Prostate gland (tissue), 2 donors: Measurements from ENCODE around the gene ATP1A3. TPM values are rescaled to one million over a fixed set of nuclear protein-coding genes. Genes with fewer than 3 reads are reported as not detected.

ENCODE experiments used
- DNase-seq: peaks from one replicate; pipeline ENCODE4 v3.0.0-alpha.2; 2019; ENCODE audit warnings: low spot score
- H3K27ac ChIP-seq, 2 donors: fragments of 200-600 bp; sonication (generic); 2 replicates each; pipeline ENCODE4 v1.5.1; 2017 to 2019
- H3K27me3 ChIP-seq: fragments of 200-600 bp; sonication (generic); replicated peaks from 2 replicates; pipeline ENCODE4 v1.5.1; 2019; ENCODE audit not compliant: insufficient read depth
- H3K36me3 ChIP-seq, 2 donors: fragments of 200-600 bp; sonication (generic); 1 replicate in 1 of 2; 2 replicates in 1 of 2; pipeline versions ENCODE4 v1.5.1 to v1.8.1; 2017 to 2019
- H3K4me1 ChIP-seq: fragments of 200-600 bp; sonication (generic); replicated peaks from 2 replicates; pipeline ENCODE4 v1.5.1; 2019
- H3K4me3 ChIP-seq, 2 donors: fragments of 200-600 bp; sonication (generic); 2 replicates each; pipeline ENCODE4 v1.5.1; 2017 to 2019
- H3K9me3 ChIP-seq: fragments of 200-600 bp; sonication (generic); 2 replicates; pipeline ENCODE4 v1.5.1; 2017
- CTCF ChIP-seq, 4 experiments: fragments of 200-600 bp in 2 of 4; fragments of 450-650 bp in 2 of 4; sonication (generic) in 2 of 4; IDR thresholded peaks; 1 replicate in 3 of 4; 2 replicates in 1 of 4; pipeline ENCODE4 v1.5.1; 2016 to 2019; ENCODE audit warnings: antibody characterized with exemption in 4 of 4, mild to moderate bottlenecking in 2 of 4, moderate library complexity in 2 of 4
- POLR2A ChIP-seq: fragments of 450-650 bp; IDR thresholded peaks from one replicate; pipeline ENCODE4 v1.6.1; 2016; ENCODE audit warnings: antibody characterized with exemption, mild to moderate bottlenecking
- POLR2AphosphoS5 ChIP-seq: sonication (generic); formaldehyde crosslinking; IDR thresholded peaks from one replicate; pipeline ENCODE4 v1.6.1; 2017; ENCODE audit warnings: antibody characterized with exemption
- WGBS: methylation state at CpG from one replicate; pipeline ENCODE4 v1.1.5; 2018; 5-methylcytosine and 5-hydroxymethylcytosine counted together
- intact Hi-C: fragments of 100-400 bp; cut with DNase I; formaldehyde crosslinking; loops from one replicate; pipeline ENCODE4 v1.14.2; 2022
- total RNA-seq, 2 donors: library from RNA; depleted of rRNA; stranded (reverse); fragments of >200 nt; gene quantifications; one replicate each; pipeline ENCODE4 v1.1.0, GENCODE V29; 2016

Gene ATP1A3
- total RNA-seq, 2 donors from 2014 or later: 0.27 to 3.7 TPM

- Histone ChIP-seq H3K4me1 (no peaks in the 10 kb centered on the region), H3K27me3 (peaks cover 9% of the 10 kb centered on the region)
- 13% methylated on average over 26 of the region's 26 CpGs for WGBS
These were observed 73.0 kb downstream of the ATP1A3 start for GRCh38 chr19:41920882-41921576.

DNA sequence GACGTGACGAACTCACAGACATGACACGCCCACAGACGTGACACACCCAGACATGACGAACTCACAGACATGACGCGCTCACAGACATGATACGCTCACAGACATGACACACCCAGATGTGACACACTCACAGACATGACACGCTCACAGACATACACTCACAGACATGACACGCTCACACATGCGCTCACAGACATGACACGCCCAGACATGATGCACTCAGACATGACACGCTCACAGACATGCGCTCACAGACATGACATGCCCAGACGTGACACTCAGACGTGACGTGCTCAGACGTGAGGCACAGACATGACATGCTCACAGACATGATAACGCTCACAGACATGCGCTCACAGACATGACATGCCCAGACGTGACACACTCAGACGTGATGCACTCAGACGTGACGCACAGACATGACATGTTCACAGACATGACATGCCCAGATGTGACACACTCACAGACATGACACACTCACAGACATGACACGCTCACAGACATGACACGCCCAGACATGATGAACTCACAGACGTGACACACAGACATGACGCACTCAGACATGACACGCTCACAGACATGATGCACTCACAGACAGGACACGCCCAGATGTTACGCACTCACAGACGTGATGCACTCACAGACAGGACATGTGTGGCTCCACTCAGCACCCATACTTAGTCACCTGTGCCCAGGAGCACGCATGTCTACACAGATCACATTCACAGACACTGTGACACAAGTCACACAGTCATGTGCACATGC, 73.9 kb downstream of the ATP1A3 start:
- no peak for TF ChIP-seq POLR2AphosphoS5
- no peak for TF ChIP-seq CTCF (IDR thresholded peaks at IDR 0.05)
- no peak for TF ChIP-seq POLR2A
- peaks cover 14% of the 10 kb centered on the region for H3K27me3 ChIP-seq
- no peak overlapping the region for H3K27ac ChIP-seq
- WGBS: 87% methylated on average over 33 of the region's 33 CpGs
- no peak for DNase-seq
- H3K36me3 ChIP-seq: no peaks in the 10 kb centered on the region
- no peak overlapping the region for H3K4me3 ChIP-seq
- intact Hi-C loops: no loop called here
- no peaks in the 10 kb centered on the region for H3K4me1 ChIP-seq
- no peaks in the 10 kb centered on the region for H3K9me3 ChIP-seq

More at GRCh38 chr19:41920882-41921576, 73.0 kb downstream of the ATP1A3 start:
- DNase-seq: no peak
- intact Hi-C loops: no loop called here
- H3K4me3 ChIP-seq: no peak overlapping the region
- no peaks in the 10 kb centered on the region for H3K36me3 ChIP-seq
- no peaks in the 10 kb centered on the region for H3K9me3 ChIP-seq
- TF ChIP-seq POLR2A: no peak
- no peak for TF ChIP-seq POLR2AphosphoS5
- TF ChIP-seq CTCF (IDR thresholded peaks at IDR 0.05): no peak
- H3K27ac ChIP-seq: no peak overlapping the region

GRCh38 chr19:41918653-41919244, 75.3 kb downstream of the ATP1A3 start:
- 93% methylated on average over 5 of the region's 5 CpGs for WGBS
- intact Hi-C loops: no loop called here
- Histone ChIP-seq H3K27me3 (peaks cover 16% of the 10 kb centered on the region), H3K36me3 (no peaks in the 10 kb centered on the region), H3K9me3 (no peaks in the 10 kb centered on the region), H3K4me1 (no peaks in the 10 kb centered on the region), H3K4me3 (no peak overlapping the region), H3K27ac (no peak overlapping the region)
- DNase-seq: no peak
- TF ChIP-seq POLR2AphosphoS5 (no peak), POLR2A (no peak), CTCF (IDR thresholded peaks at IDR 0.05) (no peak)

- intact Hi-C loops: no loop called here
- no peaks in the 10 kb centered on the region for H3K9me3 ChIP-seq
- no peak overlapping the region for H3K27ac ChIP-seq
- H3K36me3 ChIP-seq: no peaks in the 10 kb centered on the region
- no peak for TF ChIP-seq CTCF (IDR thresholded peaks at IDR 0.05)
- DNase-seq: no peak
- peaks cover 23% of the 10 kb centered on the region for H3K27me3 ChIP-seq
- WGBS: 82% methylated on average over 6 of the region's 6 CpGs
- no peaks in the 10 kb centered on the region for H3K4me1 ChIP-seq
- H3K4me3 ChIP-seq: no peak overlapping the region
These were observed 75.9 kb downstream of the ATP1A3 start for GRCh38 chr19:41918095-41918494.
